Measurements from ENCODE around the gene OS9. TPM values are rescaled to one million over a fixed set of nuclear protein-coding genes. Genes with fewer than 3 reads are reported as not detected.
"Not testable (repeated sequence)": the region's sequence is repeated elsewhere in the genome, so short reads cannot be mapped to it uniquely, and the experiment has no call there.

OS9 gene
- total RNA-seq, 2 experiments from 2014 or later = 146 to 152 TPM

- H3K27me3 Mint-ChIP-seq; CTCF ChIA-PET; H3K9me3 Mint-ChIP-seq; H3K4me3 Mint-ChIP-seq; H3K4me1 Mint-ChIP-seq; H3K27ac Mint-ChIP-seq; H3K36me3 Mint-ChIP-seq (ENCODE audit: low read depth); DNase-seq: not testable (repeated sequence)
- POLR2A ChIA-PET = interaction anchor here (0.7 kb wide), 1 partner anchor 10 kb away, joined by 3 read pairs; no protein-coding TSS in a partner anchor
Observed at GRCh38 chr12:57671811-57672210, 22.1 kb upstream of the OS9 start.

DNA sequence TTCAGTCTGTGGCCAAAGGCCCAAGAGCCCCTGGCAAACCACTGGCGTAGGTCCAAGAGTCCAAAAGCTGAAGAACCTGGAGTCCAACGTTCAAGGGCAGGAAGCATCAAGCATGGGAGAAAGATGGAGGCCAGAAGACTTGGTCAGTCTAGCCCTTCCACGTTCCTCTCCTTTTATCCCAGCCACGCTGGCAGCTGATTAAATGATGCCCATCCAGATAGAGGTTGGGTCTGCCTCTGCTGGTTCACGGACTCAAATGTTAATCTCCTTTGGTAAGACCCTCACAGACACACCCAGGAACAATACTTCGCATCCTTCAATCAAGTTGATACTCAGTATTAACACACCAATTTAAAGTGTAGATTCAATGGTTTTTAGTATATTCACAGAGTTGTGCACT is 21.1 kb upstream of the OS9 start:
- Mint-ChIP-seq H3K27ac (no peak overlapping the region), H3K9me3 (no peaks in the 10 kb centered on the region), H3K4me1 (no peaks in the 10 kb centered on the region), H3K4me3 (no peak overlapping the region), H3K27me3 (peaks cover 7% of the 10 kb centered on the region), H3K36me3 (ENCODE audit: low read depth) (no peaks in the 10 kb centered on the region)
- POLR2A ChIA-PET = no interaction called here
- DNase-seq = no peak
- CTCF ChIA-PET = no interaction called here

GRCh38 chr12:57674691-57675090 is 19.2 kb upstream of the OS9 start:
- Mint-ChIP-seq H3K27ac (no peak overlapping the region), H3K9me3 (no peaks in the 10 kb centered on the region), H3K36me3 (ENCODE audit: low read depth) (no peaks in the 10 kb centered on the region), H3K27me3 (peaks cover 9% of the 10 kb centered on the region), H3K4me3 (no peak overlapping the region), H3K4me1 (no peaks in the 10 kb centered on the region)
- DNase-seq = no peak
- CTCF ChIA-PET = no interaction called here
- POLR2A ChIA-PET = no interaction called here

GRCh38 chr12:57677947-57678346 is 16.0 kb upstream of the OS9 start:
- H3K27me3 Mint-ChIP-seq = peaks cover 12% of the 10 kb centered on the region
- H3K27ac Mint-ChIP-seq; CTCF ChIA-PET; H3K36me3 Mint-ChIP-seq (ENCODE audit: low read depth); POLR2A ChIA-PET; H3K4me3 Mint-ChIP-seq; DNase-seq; H3K9me3 Mint-ChIP-seq; H3K4me1 Mint-ChIP-seq: not testable (repeated sequence)

DNA sequence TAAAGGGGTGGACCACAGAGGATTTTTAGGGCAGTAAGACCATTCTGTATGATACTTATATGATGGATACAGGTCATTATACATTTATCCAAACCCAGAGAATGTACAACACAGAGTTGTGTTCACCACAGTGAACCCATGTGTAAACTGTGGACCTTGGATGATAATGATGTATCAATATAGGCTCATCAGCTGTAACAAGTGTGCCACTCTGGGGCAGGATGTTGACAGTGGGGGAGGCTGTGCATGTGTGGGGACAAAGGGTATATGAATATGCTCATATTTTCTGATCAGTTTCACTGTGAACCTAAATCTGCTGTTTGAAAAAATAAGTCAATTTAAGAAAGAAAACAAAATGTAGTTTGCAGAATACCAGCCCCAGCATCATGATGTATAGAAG is 14.2 kb upstream of the OS9 start:
- Mint-ChIP-seq H3K27ac (no peak overlapping the region), H3K27me3 (peaks cover 19% of the 10 kb centered on the region), H3K4me3 (no peak overlapping the region), H3K9me3 (no peaks in the 10 kb centered on the region), H3K4me1 (no peaks in the 10 kb centered on the region), H3K36me3 (ENCODE audit: low read depth) (no peaks in the 10 kb centered on the region)
- CTCF ChIA-PET = interaction anchor here (1.1 kb wide), 1 partner anchor 14 kb away, joined by 3 read pairs; the partner anchor contains the start of gene OS9
- POLR2A ChIA-PET = no interaction called here
- no peak for DNase-seq

DNA sequence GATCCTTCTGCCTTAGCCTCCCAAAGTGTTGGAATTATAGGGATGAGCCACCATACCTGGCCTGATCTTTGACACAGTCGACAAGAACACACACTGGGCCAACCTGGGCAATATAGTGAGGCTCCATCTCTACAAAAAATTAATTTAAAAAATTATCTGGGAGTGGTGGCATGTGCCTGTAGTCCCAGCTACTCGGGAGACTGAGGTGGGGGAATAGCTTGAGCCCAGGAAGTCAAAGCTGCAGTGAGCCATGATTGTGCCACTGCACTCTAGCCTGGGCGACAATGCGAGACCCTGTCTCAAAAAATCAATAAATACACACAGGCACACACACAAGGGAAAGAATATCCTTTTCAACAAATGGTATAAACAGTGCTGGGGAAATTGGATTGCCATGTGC is 6.1 kb upstream of the OS9 start:
- Mint-ChIP-seq H3K4me3 (no peak overlapping the region), H3K9me3 (no peaks in the 10 kb centered on the region), H3K4me1 (no peaks in the 10 kb centered on the region), H3K27ac (no peak overlapping the region), H3K27me3 (peaks cover 47% of the 10 kb centered on the region), H3K36me3 (ENCODE audit: low read depth) (no peaks in the 10 kb centered on the region)
- ChIA-PET CTCF (no interaction called here), POLR2A (no interaction called here)
- DNase-seq = no peak

- ChIA-PET CTCF (no interaction called here), POLR2A (no interaction called here)
- Mint-ChIP-seq H3K9me3 (no peaks in the 10 kb centered on the region), H3K4me1 (no peaks in the 10 kb centered on the region), H3K27me3 (peaks cover 46% of the 10 kb centered on the region), H3K36me3 (ENCODE audit: low read depth) (no peaks in the 10 kb centered on the region), H3K4me3 (no peak overlapping the region), H3K27ac (no peak overlapping the region)
- no peak for DNase-seq
Observed at GRCh38 chr12:57688931-57689330, 5.0 kb upstream of the OS9 start.

GRCh38 chr12:57692500-57692899 is 1.4 kb upstream of the OS9 start:
- no peak overlapping the region for H3K4me3 Mint-ChIP-seq
- no peak for DNase-seq
- CTCF ChIA-PET = interaction anchor here (0.6 to 3.3 kb wide), 7 partner anchors 13 to 234 kb away, joined by 3 to 16 read pairs (median 4); partner anchors contain the start of gene B4GALNT1
- peaks cover 7% of the 10 kb centered on the region for H3K4me1 Mint-ChIP-seq
- no peak overlapping the region for H3K27ac Mint-ChIP-seq
- POLR2A ChIA-PET = interaction anchor here (2.3 kb wide), 1 partner anchor 49 kb away, joined by 11 read pairs; no protein-coding TSS in a partner anchor
- no peaks in the 10 kb centered on the region for H3K9me3 Mint-ChIP-seq
- peaks cover 19% of the 10 kb centered on the region for H3K36me3 Mint-ChIP-seq (ENCODE audit: low read depth)
- H3K27me3 Mint-ChIP-seq = peaks cover 22% of the 10 kb centered on the region

DNA sequence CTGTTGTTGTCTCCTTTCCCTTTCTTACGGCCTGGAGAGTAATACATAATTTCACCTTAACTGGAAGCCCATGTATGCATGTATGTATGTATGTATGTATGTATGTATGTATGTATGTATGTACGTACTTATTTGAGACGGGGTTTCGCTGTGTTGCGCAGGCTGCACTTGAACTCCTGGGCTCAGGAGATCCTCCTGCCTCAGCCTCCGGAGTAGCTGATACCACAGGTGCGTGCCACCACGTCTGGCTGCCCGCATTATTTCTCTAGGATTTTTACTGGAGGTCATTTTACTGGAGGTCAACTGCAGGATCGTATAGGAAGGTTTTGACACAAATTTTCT is 644 bp upstream of the OS9 start:
- ChIA-PET CTCF (interaction anchor here (0.8 to 3.3 kb wide), 9 partner anchors 14 to 234 kb away, joined by 3 to 16 read pairs (median 4); partner anchors contain the start of genes B4GALNT1 and GLI1), POLR2A (interaction anchor here (0.9 to 2.3 kb wide), 4 partner anchors 27 to 174 kb away, joined by 3 to 16 read pairs (median 8); partner anchors contain the start of gene DDIT3)
- H3K4me3 Mint-ChIP-seq = no peak overlapping the region
- DNase-seq = no peak
- peaks cover 7% of the 10 kb centered on the region for H3K4me1 Mint-ChIP-seq
- H3K9me3 Mint-ChIP-seq = no peaks in the 10 kb centered on the region
- H3K36me3 Mint-ChIP-seq (ENCODE audit: low read depth) = peaks cover 27% of the 10 kb centered on the region
- H3K27me3 Mint-ChIP-seq = peaks cover 18% of the 10 kb centered on the region
- H3K27ac Mint-ChIP-seq = no peak overlapping the region

GRCh38 chr12:57694459-57695019 is 607 bp downstream of the OS9 start:
- Mint-ChIP-seq H3K27ac (no peak overlapping the region), H3K9me3 (no peaks in the 10 kb centered on the region), H3K27me3 (peaks cover 10% of the 10 kb centered on the region), H3K4me3 (no peak overlapping the region), H3K36me3 (ENCODE audit: low read depth) (peaks cover 39% of the 10 kb centered on the region), H3K4me1 (peaks cover 7% of the 10 kb centered on the region)
- ChIA-PET POLR2A (interaction anchor here (0.7 to 2.3 kb wide), 12 partner anchors 11 to 1225 kb away, joined by 3 to 16 read pairs (median 3); partner anchors contain the start of genes B4GALNT1 and TSPAN31), CTCF (interaction anchor here (0.8 to 3.3 kb wide), 4 partner anchors 12 to 61 kb away, joined by 3 to 16 read pairs (median 8); partner anchors contain the start of gene B4GALNT1)
- DNase-seq = no peak

- DNase-seq = no peak
- Mint-ChIP-seq H3K27me3 (peaks cover 1% of the 10 kb centered on the region), H3K27ac (no peak overlapping the region), H3K4me3 (peak overlapping the region; percentile 21), H3K4me1 (peaks cover 7% of the 10 kb centered on the region), H3K36me3 (ENCODE audit: low read depth) (peaks cover 48% of the 10 kb centered on the region), H3K9me3 (no peaks in the 10 kb centered on the region)
- ChIA-PET CTCF (no interaction called here), POLR2A (no interaction called here)
Observed at GRCh38 chr12:57695770-57696432, 2.0 kb downstream of the OS9 start.

DNA sequence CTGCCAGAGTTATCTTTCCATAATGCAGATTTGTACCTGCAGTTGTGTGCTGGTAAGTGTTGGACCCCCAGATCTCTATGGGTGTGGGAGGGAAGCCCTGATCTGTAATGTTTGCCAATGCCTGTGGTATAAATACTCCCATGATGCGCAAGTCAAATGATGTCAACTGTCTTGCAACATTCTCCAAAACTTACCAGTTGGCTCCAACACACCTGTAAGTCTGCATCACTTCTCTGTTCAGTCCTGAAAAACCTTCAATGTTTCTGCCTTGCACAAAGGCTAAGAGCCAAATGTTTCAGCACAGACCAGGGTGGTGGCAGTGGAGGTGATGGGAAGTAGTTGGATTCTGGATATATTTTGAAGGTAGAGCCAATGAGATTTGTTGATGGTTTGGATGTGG is 3.1 kb downstream of the OS9 start:
- Mint-ChIP-seq H3K9me3 (no peaks in the 10 kb centered on the region), H3K36me3 (ENCODE audit: low read depth) (peaks cover 48% of the 10 kb centered on the region), H3K4me3 (no peak overlapping the region), H3K27ac (no peak overlapping the region), H3K4me1 (peaks cover 7% of the 10 kb centered on the region), H3K27me3 (no peaks in the 10 kb centered on the region)
- DNase-seq = no peak
- POLR2A ChIA-PET = no interaction called here
- CTCF ChIA-PET = no interaction called here

DNA sequence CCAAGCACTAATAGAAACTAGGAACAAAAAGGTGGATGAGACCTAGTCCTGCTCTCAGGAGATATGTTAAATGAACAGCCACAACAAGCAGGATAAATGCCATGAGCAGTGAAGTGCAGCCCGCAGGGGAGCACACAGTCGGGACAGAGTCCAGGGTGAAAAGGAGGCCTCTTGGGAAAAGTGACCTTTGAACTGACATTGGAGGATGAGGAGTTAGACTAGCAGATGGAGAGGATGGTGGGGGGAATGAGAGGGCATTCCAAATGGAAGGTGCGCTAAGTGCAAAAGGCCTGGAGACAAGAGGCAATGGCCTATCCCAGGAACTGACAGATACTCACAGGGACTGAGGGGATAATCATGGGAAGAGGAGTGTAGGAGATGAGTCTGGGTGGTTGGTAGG is 4.5 kb downstream of the OS9 start:
- Mint-ChIP-seq H3K4me1 (peaks cover 7% of the 10 kb centered on the region), H3K27ac (no peak overlapping the region), H3K27me3 (no peaks in the 10 kb centered on the region), H3K36me3 (ENCODE audit: low read depth) (peaks cover 62% of the 10 kb centered on the region), H3K4me3 (no peak overlapping the region), H3K9me3 (peaks cover 2% of the 10 kb centered on the region)
- ChIA-PET CTCF (no interaction called here), POLR2A (no interaction called here)
- DNase-seq = no peak

- POLR2A ChIA-PET = no interaction called here
Observed at GRCh38 chr12:57700317-57700716, 6.4 kb downstream of the OS9 start.

More at GRCh38 chr12:57700317-57700716, 6.4 kb downstream of the OS9 start:
- Mint-ChIP-seq H3K36me3 (ENCODE audit: low read depth) (peaks cover 79% of the 10 kb centered on the region), H3K27ac (no peak overlapping the region), H3K4me1 (peaks cover 7% of the 10 kb centered on the region), H3K4me3 (no peak overlapping the region), H3K27me3 (no peaks in the 10 kb centered on the region), H3K9me3 (peaks cover 6% of the 10 kb centered on the region)
- CTCF ChIA-PET = no interaction called here
- DNase-seq = no peak

All from activated CD4-positive, alpha-beta memory T cell treated with anti-CD3 and anti-CD28 coated beads, Interleukin-2, amount 10 ng/mL, durations not matched to agents 7 days and 5 days (primary cell).